Measurements from ENCODE around the gene ERICH3. TPM values are rescaled to one million over a fixed set of nuclear protein-coding genes. Genes with fewer than 3 reads are reported as not detected.

Gene ERICH3
- total and polyA plus RNA-seq, 2 experiments from 2014 or later = 0.47 TPM; not detected in 1

DNA sequence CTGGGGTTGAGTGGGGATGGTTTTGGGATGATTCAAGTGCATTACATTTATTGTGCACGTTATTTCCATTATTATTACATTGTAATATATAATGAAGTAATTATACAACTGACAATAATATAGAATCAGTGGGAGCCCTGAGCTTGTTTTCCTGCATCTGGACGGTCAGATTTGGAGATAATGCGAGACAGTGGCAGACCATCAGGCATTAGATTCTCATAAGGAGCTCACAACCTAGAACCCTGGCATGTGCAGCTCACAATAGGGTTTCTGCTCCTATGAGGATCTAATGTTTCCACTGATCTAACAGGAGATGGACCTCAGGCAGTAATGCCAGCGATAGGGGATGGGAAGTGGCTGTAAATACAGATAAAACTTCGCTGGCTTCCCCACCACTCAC is 83.3 kb downstream of the ERICH3 start:
- Histone ChIP-seq H3K27ac (no peak overlapping the region), H3K4me3 (no peak overlapping the region), H3K27me3 (no peaks in the 10 kb centered on the region), H3K9me2 (replicated peaks; ENCODE audit: insufficient read depth) (no peaks in the 10 kb centered on the region), H3K9me3 (ENCODE audit: low read depth) (no peaks in the 10 kb centered on the region), H2AFZ (no peak overlapping the region), H3K36me3 (replicated peaks; ENCODE audit: insufficient read depth, low read depth) (no peaks in the 10 kb centered on the region), H3K4me2 (no peak overlapping the region), H3K4me1 (ENCODE audit: insufficient read depth) (no peaks in the 10 kb centered on the region), H3K79me2 (no peaks in the 10 kb centered on the region), H4K20me1 (ENCODE audit: insufficient read depth, poor library complexity, severe bottlenecking) (no peaks in the 10 kb centered on the region)
- no peak for DNase-seq (ENCODE audit: low spot score)
- 79% methylated on average over 5 of the region's 5 CpGs for WGBS (ENCODE audit: low lambda C conversion rate, missing lambda C conversion rate)
- TF ChIP-seq, protein P1, sequence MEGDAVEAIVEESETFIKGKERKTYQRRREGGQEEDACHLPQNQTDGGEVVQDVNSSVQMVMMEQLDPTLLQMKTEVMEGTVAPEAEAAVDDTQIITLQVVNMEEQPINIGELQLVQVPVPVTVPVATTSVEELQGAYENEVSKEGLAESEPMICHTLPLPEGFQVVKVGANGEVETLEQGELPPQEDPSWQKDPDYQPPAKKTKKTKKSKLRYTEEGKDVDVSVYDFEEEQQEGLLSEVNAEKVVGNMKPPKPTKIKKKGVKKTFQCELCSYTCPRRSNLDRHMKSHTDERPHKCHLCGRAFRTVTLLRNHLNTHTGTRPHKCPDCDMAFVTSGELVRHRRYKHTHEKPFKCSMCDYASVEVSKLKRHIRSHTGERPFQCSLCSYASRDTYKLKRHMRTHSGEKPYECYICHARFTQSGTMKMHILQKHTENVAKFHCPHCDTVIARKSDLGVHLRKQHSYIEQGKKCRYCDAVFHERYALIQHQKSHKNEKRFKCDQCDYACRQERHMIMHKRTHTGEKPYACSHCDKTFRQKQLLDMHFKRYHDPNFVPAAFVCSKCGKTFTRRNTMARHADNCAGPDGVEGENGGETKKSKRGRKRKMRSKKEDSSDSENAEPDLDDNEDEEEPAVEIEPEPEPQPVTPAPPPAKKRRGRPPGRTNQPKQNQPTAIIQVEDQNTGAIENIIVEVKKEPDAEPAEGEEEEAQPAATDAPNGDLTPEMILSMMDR (IDR thresholded peaks at IDR 0.05; ENCODE audit: poor library complexity) = no peak
- TF ChIP-seq EZH2phosphoT487 (IDR thresholded peaks at IDR 0.05; ENCODE audit: low read depth, severe bottlenecking, unreplicated experiment) = no peak
- no peak for TF ChIP-seq EZH2 (IDR thresholded peaks at IDR 0.05; ENCODE audit: borderline replicate concordance)

- no peaks in the 10 kb centered on the region for H4K20me1 ChIP-seq (ENCODE audit: insufficient read depth, poor library complexity, severe bottlenecking)
- no peaks in the 10 kb centered on the region for H3K27me3 ChIP-seq
- H3K4me1 ChIP-seq (ENCODE audit: insufficient read depth) = no peaks in the 10 kb centered on the region
- H3K9me2 ChIP-seq (replicated peaks; ENCODE audit: insufficient read depth) = no peaks in the 10 kb centered on the region
- H3K4me2 ChIP-seq = no peak overlapping the region
- no peaks in the 10 kb centered on the region for H3K36me3 ChIP-seq (replicated peaks; ENCODE audit: insufficient read depth, low read depth)
- WGBS (ENCODE audit: low lambda C conversion rate, missing lambda C conversion rate) = 90% methylated on average over 2 of the region's 2 CpGs
- no peak overlapping the region for H3K27ac ChIP-seq
- H3K79me2 ChIP-seq = no peaks in the 10 kb centered on the region
- DNase-seq (ENCODE audit: low spot score) = no peak
- TF ChIP-seq EZH2phosphoT487 (IDR thresholded peaks at IDR 0.05; ENCODE audit: low read depth, severe bottlenecking, unreplicated experiment) (no peak), EZH2 (IDR thresholded peaks at IDR 0.05; ENCODE audit: borderline replicate concordance) (no peak)
- TF ChIP-seq, protein P1 (IDR thresholded peaks at IDR 0.05; ENCODE audit: poor library complexity) = no peak
- no peak overlapping the region for H3K4me3 ChIP-seq
- no peak overlapping the region for H2AFZ ChIP-seq
- H3K9me3 ChIP-seq (ENCODE audit: low read depth) = no peaks in the 10 kb centered on the region
Observed at GRCh38 chr1:74587888-74588287, 85.7 kb downstream of the ERICH3 start.

DNA sequence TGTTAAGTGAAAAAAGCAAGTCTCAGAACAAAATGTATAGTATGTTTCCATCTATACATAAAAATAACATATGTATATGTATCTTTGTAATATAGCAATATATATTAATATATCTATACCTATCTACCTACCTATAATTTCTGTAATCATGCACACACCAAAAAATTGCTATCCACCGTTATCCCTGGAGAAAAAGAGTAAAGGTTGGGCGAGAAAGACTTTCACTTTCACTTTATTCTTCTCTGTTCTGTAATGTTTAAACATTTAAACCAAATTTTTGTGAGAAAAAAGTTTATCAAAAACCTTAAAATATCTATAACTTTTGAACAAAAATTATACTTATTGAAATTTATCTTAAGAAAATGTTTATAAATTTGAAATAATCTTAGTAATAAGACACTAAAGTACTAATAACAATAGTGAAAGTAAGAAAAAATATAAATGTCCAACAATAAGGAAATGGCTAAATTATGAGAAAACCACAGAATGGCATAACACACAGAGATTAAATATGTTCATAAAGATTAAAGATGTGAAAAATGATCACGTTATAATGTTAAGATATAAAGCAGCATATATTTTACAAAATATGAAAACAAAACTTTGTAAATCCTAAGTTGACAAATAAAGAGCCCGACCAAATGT is 87.2 kb downstream of the ERICH3 start:
- no peak for DNase-seq (ENCODE audit: low spot score)
- H3K79me2 ChIP-seq = no peaks in the 10 kb centered on the region
- no peaks in the 10 kb centered on the region for H3K36me3 ChIP-seq (replicated peaks; ENCODE audit: insufficient read depth, low read depth)
- no peak overlapping the region for H3K27ac ChIP-seq
- no peaks in the 10 kb centered on the region for H4K20me1 ChIP-seq (ENCODE audit: insufficient read depth, poor library complexity, severe bottlenecking)
- H3K9me3 ChIP-seq (ENCODE audit: low read depth) = no peaks in the 10 kb centered on the region
- WGBS (ENCODE audit: low lambda C conversion rate, missing lambda C conversion rate) = 88% methylated on average over 4 of the region's 4 CpGs
- no peaks in the 10 kb centered on the region for H3K9me2 ChIP-seq (replicated peaks; ENCODE audit: insufficient read depth)
- TF ChIP-seq EZH2phosphoT487 (IDR thresholded peaks at IDR 0.05; ENCODE audit: low read depth, severe bottlenecking, unreplicated experiment) (no peak), EZH2 (IDR thresholded peaks at IDR 0.05; ENCODE audit: borderline replicate concordance) (no peak)
- TF ChIP-seq, protein P1 (IDR thresholded peaks at IDR 0.05; ENCODE audit: poor library complexity) = no peak
- H2AFZ ChIP-seq = no peak overlapping the region
- no peaks in the 10 kb centered on the region for H3K27me3 ChIP-seq
- H3K4me1 ChIP-seq (ENCODE audit: insufficient read depth) = no peaks in the 10 kb centered on the region
- H3K4me2 ChIP-seq = peak overlapping the region; percentile 0
- no peak overlapping the region for H3K4me3 ChIP-seq
